HG03354 (cell line): Measurements from ENCODE around the gene STIP1.

Experiments used
- ATAC-seq: cut with Tn5 transposase; IDR thresholded peaks from one replicate; pipeline ENCODE4 v1.9.1; 2021; ENCODE audit warnings: mild to moderate bottlenecking; ENCODE audit not compliant: unreplicated experiment, poor library complexity, severe bottlenecking

STIP1 gene

DNA sequence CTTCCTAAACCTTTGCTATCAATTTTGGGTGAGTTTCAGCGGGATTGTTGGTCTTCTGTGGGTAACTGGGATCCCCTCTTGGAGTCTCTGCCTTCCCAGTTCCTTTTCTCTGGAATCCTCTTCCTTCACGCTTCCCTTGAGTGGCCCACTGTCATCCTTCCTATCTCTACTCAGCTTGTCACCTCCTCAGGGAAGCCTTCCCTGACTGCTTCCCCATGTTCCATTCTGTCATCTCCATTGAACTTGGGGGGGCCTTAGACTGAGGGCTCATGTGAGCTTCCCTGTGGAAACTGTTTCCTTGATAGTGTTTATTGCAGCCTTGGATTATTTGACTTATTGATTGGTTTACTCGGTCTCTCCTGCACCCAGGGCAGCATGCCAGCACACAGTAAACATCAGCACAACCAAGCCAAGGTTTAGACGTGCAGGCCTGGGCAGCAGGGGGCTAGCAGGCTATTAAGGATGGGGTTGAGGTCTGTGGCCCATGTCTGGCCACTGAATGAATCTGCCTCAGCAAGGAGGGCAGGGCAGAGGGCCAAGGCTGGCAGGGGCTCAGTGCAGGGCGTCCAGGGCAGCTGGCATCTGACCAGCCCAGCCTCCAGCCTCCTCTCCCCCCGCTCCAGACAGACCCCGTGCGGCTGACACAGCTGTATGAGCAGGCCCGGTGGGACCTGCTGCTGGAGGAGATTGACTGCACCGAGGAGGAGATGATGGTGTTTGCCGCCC is 32.8 kb downstream of the STIP1 start:
- ATAC-seq, result no peak

DNA sequence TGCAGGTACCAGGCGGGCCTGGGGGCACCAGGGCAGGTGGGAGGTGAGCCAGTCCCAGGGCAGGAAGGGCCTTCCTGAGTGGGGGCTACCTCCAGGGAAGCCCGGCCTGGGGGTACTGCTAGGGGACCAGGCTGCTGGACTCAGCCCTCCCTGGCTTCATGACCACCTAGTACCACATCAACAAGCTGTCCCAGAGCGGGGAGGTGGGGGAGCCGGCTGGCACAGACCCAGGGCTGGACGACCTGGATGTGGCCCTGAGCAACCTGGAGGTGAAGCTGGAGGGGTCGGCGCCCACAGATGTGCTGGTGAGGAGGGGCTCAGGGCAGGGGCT is 33.3 kb downstream of the STIP1 start:
- ATAC-seq, result no peak

DNA sequence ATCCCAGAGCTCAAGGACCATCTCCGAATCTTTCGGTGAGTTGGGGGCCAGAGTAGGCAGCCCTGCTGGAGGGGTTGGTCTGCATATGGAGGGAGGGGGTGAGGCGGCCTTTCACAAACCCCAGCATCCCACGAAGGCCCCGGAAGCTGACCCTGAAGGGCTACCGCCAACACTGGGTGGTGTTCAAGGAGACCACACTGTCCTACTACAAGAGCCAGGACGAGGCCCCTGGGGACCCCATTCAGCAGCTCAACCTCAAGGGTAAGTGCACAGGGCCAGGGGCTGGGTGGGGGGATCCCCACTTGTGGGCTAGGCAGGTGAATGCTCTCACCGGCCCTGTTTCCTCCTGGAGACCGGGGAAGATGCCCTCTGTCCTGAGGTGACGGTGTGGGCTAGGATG is 33.8 kb downstream of the STIP1 start:
- no peak for ATAC-seq

DNA sequence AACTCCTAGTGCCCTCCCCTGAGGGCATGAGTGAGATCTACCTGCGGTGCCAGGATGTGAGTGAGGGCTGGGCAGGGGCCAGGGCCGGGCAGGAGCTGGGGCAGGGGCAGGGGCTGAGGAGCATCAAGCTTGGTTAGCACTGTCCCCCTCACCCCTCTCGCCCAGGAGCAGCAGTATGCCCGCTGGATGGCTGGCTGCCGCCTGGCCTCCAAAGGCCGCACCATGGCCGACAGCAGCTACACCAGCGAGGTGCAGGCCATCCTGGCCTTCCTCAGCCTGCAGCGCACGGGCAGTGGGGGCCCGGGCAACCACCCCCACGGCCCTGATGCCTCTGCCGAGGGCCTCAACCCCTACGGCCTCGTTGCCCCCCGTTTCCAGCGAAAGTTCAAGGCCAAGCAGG is 34.3 kb downstream of the STIP1 start:
- no peak for ATAC-seq

DNA sequence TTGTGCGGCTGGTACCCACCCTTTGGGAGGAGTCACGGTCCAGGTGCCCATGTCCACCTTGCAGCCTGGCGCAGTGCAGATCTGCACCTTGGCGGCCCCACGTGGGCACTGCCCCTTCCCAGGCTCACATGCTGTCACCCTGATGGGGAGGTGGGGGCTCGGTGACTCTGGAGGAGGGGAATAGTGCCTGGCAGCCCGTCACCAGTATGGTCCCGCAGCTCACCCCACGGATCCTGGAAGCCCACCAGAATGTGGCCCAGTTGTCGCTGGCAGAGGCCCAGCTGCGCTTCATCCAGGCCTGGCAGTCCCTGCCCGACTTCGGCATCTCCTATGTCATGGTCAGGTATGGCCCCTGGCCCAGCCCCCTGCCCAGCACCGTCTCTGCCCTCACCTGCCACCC is 34.8 kb downstream of the STIP1 start:
- ATAC-seq, result no peak

DNA sequence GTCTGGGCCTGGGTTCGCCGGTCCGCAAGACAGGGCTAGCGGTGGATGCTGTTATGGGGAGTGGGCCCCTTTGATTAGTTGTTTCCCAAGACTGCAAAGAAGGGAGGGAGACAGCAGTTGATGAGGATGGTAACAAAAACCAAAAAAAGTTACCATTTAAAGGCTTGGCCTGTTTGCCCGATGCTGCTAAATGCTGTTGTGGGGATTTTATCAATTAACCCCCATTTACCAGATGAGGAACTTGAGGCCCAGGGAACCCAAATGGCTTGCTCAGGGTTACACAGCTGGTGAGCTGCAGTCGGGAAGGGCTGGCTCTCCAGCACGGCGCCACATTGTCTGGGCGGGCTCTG is 36.7 kb downstream of the STIP1 start:
- ATAC-seq, result no peak

DNA sequence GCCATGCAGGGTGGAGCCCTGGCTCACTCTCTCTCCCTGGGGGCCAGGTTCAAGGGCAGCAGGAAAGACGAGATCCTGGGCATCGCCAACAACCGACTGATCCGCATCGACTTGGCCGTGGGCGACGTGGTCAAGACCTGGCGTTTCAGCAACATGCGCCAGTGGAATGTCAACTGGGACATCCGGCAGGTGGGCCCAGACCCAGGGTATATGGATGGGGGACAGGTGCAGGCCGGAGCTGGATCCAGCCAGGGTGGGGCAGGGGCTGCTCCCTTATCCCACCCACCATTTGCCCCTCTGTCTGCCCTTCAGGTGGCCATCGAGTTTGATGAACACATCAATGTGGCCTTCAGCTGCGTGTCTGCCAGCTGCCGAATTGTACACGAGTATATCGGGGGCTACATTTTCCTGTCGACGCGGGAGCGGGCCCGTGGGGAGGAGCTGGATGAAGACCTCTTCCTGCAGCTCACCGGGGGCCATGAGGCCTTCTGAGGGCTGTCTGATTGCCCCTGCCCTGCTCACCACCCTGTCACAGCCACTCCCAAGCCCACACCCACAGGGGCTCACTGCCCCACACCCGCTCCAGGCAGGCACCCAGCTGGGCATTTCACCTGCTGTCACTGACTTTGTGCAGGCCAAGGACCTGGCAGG is 37.2 kb downstream of the STIP1 start:
- no peak for ATAC-seq

DNA sequence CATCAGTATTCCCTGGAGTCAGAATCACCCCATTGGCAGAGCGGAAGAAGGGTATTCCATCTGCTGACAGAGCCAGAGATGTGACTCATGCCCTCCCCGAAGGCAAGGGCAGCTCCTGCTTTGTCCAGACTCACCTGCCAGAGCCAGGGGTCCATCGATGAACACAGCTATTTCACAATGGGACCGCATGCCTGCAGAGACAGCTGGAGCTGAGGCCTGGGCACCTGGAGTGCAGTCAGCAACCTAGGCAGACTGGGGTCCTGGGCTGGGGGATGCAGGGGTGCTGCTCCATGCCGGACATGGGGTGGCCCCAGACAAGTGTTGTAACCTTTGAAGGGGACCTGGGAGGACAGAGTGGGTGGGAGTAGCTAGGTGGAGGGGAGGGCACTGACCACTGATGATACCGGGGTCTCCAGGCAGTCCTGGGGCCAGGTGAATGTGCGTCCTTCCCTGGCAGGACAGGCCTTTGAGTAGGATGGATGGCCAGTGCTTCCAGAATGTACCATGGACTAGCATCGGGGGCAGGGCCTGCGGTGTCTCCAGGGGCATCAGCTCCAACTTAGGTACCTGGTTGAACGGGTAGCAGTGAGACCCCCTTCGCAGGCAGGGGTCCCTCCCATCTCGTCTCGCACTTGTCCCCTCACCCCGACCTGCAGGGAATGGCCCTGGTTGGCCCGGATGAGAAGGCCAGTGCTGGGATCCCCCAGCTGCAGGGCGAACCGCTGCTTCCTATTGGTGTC is 38.4 kb downstream of the STIP1 start:
- ATAC-seq, result no peak

DNA sequence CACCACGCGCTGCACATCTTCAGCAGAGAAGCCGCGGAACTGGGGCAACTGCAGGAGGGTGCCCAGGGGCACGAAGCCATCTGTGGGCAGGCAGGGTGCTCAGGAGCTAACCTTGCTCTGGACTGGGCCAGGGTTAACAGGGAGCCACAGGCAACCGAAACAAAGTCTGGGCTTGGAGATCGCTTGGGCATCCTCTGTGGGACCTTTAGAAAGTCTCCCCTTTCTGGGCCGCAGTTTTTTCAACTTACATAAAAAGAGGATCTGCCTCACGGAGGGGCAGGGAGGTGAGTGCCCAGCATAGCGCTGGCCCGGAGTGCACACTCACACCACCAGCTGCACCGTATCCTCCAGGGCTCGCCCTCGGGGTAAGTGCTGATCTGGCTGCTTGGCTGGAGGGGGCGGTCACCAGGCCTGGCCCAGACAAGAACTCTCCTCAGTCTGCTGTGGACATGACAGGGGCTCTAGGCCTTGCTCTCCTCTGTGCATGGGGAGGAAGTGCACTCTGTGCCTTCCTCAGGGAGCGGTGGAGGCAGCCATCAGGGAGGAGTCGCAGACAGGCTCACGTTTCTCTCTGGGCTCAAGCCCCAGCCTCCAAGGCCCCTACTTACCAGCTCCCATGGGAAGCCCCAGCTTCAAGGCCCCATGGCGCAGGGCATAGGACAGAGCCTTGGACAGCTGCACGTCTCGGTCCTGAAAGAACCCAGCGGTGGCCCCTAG is 39.1 kb downstream of the STIP1 start:
- no peak for ATAC-seq

DNA sequence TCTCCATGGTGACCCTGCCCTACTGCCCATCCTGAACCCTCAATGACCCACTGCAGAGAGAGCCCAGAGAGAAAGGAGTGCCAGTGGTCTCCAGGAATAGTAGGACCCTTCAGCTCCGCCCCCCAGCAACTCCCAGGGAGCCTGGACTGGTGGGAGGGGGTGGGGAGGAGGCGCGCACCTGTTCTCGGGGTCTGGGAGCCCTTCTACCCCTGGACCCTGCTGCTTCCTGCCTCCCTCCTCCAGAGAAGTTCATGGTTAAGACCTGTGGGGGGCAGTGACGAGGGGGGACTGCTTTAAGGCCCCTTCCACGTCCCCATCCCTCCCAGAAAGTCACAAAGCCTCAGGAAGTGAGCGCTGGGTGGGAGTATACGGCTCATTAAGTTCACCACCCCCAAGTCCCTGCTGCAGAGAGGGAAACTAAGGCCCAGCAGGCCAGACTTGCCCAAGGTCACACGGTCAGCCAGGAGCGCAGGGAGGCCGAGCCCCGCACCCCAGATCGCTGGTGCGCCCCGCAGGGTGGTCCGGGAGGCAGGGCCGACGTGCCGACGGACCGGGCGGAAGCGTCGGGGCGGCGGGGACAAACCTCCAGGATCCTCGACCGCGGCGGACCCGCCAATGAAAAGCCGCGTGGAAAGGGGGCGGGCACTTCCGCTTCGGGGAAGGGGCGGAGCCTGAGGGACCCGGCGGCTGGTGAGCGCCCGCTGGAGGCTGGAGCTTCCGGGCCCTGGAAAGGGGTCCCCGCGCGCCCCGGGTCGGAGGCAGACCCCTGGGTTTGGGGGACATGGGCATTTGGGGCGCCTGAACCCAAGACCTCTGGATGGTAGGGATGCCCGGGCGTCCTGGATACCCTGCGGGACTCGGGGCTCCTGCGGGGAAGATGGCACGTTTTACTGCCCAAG is 39.9 kb downstream of the STIP1 start, which contains the start of the genes NUDT22 and TRPT1:
TSS of gene NUDT22 (plus strand) at position 667 of the 899 bp plus-strand sequence. CDS start 379 bp downstream, outside the sequence.
TSS of gene TRPT1 (minus strand) at position 579 of the 899 bp plus-strand sequence. CDS start at position 253, 326 bp downstream.
- peak; percentile 57 for ATAC-seq

DNA sequence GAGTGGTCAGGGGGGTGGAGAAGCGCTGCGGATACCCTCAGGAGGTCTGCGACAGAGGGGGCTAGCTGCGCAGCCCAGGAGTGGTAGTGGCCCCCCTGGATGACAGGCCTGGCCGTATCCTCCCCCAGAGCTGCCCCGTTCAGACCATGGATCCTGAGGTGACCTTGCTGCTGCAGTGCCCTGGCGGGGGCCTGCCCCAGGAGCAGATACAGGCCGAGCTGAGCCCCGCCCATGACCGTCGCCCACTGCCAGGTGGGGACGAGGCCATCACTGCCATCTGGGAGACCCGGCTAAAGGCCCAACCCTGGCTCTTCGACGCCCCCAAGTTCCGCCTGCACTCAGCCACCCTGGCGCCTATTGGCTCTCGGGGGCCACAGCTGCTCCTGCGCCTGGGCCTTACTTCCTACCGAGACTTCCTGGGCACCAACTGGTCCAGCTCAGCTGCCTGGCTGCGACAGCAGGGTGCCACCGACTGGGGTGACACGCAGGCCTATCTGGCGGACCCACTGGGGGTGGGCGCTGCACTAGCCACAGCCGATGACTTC is 40.6 kb downstream of the STIP1 start:
- ATAC-seq, result peak; percentile 20

DNA sequence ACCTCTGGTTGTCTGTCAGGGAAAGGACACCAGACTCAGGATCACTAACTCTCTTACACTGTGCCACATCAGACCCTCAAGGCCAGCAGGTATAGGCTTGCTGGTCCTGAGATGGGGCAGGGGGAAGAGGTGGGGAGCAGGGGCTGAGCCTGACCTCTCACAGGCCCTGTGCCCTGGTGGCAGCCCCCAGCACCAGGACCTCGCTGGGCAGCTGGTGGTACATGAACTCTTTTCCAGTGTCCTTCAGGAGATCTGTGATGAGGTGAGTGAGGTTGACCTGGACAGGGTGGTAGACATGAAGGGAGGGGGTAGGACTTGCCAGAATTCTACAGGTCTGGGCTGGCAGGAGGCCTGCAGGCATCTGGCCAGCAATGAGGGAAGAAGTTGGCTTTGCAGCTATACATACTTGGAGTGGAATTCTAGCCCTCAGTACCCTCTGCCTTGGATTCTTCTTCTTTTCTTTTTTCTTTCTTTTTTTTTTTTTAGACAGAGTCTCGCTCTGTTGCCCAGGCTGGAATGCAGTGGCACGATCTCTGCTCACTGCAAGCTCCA is 41.5 kb downstream of the STIP1 start:
- ATAC-seq, result no peak

DNA sequence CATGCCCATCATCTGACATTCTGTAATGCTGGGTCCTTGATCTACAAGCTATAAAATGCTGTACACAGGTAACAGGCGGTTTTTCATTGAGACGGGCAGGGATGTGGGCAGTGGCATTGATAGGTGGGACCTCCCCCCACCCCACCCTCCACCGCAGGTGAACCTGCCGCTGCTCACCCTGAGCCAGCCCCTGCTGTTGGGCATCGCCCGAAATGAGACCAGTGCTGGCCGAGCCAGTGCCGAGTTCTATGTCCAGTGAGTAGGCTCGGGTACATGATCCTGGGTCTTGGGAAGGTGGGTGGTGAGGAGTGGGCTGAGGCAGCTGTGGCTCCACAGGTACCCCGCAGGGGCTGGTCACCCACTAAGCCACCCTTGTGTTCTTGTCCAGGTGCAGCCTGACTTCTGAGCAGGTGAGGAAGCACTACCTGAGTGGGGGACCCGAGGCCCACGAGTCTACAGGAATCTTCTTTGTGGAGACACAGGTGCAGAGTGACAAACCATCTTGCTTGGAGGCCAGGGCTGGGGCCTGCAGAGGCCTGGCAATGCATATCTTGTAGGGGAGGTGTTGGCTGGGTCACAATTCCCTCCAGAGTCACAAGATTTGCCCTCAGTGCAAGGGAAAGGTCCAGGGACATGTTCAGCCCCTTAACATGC is 43.2 kb downstream of the STIP1 start:
- ATAC-seq, result no peak

DNA sequence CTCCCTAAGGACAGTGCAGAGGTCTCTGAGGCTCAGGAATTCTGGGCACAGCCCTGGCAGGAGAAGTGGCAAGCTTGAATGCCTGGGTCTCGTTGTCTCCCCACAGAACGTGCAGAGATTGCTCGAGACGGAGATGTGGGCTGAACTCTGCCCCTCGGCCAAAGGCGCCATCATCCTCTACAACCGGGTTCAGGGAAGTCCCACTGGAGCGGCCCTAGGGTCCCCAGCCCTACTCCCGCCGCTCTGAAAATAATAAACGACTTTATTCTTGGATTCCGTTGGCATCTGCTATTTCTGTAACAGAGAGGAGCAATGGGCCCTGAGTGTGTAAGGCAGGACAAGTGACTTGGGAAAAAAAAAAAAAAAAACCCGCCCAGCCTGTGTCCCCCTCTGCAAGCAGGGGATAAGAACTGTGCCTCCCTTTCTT is 43.8 kb downstream of the STIP1 start:
- ATAC-seq, result no peak

DNA sequence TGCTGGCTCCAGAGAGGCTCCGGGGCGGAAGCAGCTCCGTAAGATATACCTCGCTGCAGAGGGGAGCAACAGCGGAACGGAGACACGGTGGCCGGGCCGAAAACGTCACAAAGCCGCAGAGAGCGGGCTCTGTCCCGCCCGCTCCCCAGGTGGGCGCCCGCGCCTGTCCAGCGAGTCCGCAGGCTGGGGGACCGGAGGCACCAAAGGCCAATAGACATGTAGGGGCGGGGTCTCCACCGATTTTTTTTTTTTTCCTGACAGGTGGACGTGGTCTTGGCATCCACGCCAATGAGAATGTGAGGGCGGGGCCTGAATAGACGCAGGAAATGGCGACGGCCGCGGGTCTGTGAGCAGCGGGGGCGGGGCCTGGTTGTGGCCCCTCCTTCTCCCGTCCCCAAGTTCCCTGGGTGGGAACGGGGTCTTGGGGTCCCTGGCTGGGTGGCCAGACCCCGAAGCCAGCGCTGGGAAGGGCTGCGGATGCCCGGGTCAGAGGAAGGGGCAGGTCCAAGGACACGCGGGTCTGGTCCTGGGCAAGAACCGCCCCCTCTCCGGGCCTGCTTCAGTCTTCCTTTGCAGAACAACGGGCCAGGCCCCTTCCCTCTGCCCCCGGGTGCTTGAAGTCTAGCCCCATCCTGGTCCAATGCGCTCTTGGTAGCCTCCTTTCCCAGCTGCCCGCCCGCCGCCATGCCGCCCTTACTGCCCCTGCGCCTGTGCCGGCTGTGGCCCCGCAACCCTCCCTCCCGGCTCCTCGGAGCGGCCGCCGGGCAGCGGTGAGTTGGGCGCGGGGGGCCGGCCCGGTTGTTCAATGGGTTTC is 44.4 kb downstream of the STIP1 start, which contains the start of gene DNAJC4:
TSS of gene DNAJC4 (plus strand) at position 378 of the 814 bp plus-strand sequence. CDS start at position 685, 307 bp downstream.
- peak; percentile 53 for ATAC-seq

DNA sequence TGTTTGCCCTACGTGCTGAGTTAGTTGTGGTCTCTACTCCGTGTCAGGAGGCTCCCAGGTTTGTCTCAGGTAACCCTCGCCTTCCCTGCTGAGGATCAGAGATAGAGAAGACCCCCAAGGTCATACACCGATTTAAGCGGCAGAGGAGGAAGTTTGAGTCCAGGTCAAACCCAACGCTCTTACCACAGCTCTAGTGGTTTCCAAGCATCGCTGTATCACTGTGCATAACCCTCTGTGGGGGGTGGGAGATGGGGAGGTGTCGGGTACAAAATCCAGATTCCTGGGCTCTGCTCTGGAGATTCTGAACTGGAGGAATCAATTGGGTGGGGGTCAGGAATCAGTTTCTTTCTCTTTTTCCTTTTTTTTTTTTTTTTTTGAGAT is 45.0 kb downstream of the STIP1 start:
- no peak for ATAC-seq

DNA sequence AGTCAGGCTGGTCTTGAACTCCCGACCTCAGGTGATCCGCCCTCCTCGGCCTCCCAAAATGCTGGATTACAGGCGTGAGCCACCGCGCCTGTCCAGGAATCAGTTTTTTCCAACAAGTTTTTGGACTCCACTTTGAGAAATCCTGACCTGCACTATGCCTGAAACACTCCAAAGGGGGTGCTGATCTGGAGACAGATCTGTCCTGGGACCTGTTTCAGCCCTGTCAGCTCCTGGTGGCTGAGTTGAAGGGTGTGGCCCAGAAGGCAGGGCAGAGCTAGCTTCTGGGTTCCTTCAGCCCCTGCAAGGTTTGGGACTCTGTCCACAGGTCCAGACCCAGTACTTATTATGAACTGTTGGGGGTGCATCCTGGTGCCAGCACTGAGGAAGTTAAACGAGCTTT is 45.6 kb downstream of the STIP1 start:
- no peak for ATAC-seq
